Smooth muscle cell (in vitro differentiated cells): ENCODE data around the gene ARHGAP26. TPM values are rescaled to one million over a fixed set of nuclear protein-coding genes. Genes with fewer than 3 reads are reported as not detected.

Experiments
- DNase-seq: peaks from one replicate; lab custom pipeline; 2025; ENCODE audit not compliant: unreplicated experiment; lab: John Stamatoyannopoulos, UW
- H2AFZ ChIP-seq: fragments of 200-600 bp; sonication (generic); 2 replicates; pipeline ENCODE4 v1.6.0; 2016; ENCODE audit warnings: antibody characterized with exemption, low read depth, mild to moderate bottlenecking
- H3F3A ChIP-seq: fragments of 200-600 bp; sonication (generic); 2 replicates; pipeline ENCODE4 v1.6.0; 2017; ENCODE audit warnings: antibody characterized with exemption, low read depth
- H3K27ac ChIP-seq: fragments of 200-600 bp; sonication (generic); 2 replicates; pipeline ENCODE4 v1.5.1; 2016; ENCODE audit warnings: low read depth, mild to moderate bottlenecking
- H3K27me3 ChIP-seq: fragments of 200-600 bp; sonication (generic); 2 replicates; pipeline ENCODE4 v1.6.1; 2016; ENCODE audit warnings: low read depth, mild to moderate bottlenecking
- H3K36me3 ChIP-seq: fragments of 200-600 bp; sonication (generic); 2 replicates; pipeline ENCODE4 v1.5.1; 2016; ENCODE audit warnings: low read depth
- H3K4me1 ChIP-seq: fragments of 200-600 bp; sonication (generic); 2 replicates; pipeline ENCODE4 v1.5.1; 2016; ENCODE audit warnings: low read depth
- H3K4me2 ChIP-seq: fragments of 200-600 bp; sonication (generic); 2 replicates; pipeline ENCODE4 v1.6.0; 2016; ENCODE audit warnings: mild to moderate bottlenecking
- H3K4me3 ChIP-seq: fragments of 200-600 bp; sonication (generic); 2 replicates; pipeline ENCODE4 v1.5.1; 2016; ENCODE audit warnings: mild to moderate bottlenecking
- H3K79me2 ChIP-seq: fragments of 200-600 bp; sonication (generic); 2 replicates; pipeline ENCODE4 v1.6.0; 2016; ENCODE audit warnings: low read depth, mild to moderate bottlenecking
- H3K9ac ChIP-seq: fragments of 200-600 bp; sonication (generic); 2 replicates; pipeline ENCODE4 v1.6.0; 2016; ENCODE audit warnings: low read depth
- H3K9me3 ChIP-seq: fragments of 200-600 bp; sonication (generic); replicated peaks from 2 replicates; pipeline ENCODE4 v1.5.1; 2016; ENCODE audit warnings: low read depth
- H4K20me1 ChIP-seq: fragments of 200-600 bp; sonication (generic); 2 replicates; pipeline ENCODE4 v1.6.0; 2016; ENCODE audit warnings: low read depth
- CTCF ChIP-seq: fragments of 200-600 bp; sonication (generic); IDR thresholded peaks from 2 replicates; pipeline ENCODE4 v1.5.1; 2017; ENCODE audit warnings: borderline replicate concordance, mild to moderate bottlenecking, antibody characterized with exemption; ENCODE audit not compliant: insufficient read depth, poor library complexity, severe bottlenecking
- WGBS: methylation state at CpG from one replicate; pipeline ENCODE4 v1.1.7; 2016; ENCODE audit warnings: low lambda C conversion rate; 5-methylcytosine and 5-hydroxymethylcytosine counted together
- polyA plus RNA-seq: library from polyadenylated mRNA; unstranded; fragments of >200 nt; fragmentation: Nextera tagmentation; extraction: Ambion mirVana; gene quantifications from 2 replicates; pipeline ENCODE4 v1.2.1, GENCODE V29; 2016
- total RNA-seq: library from RNA; depleted of rRNA; stranded (reverse); fragments of >200 nt; gene quantifications from 2 replicates; pipeline ENCODE4 v1.2.3, GENCODE V29; 2014

ARHGAP26 gene
- total and polyA plus RNA-seq, 2 experiments from 2014 or later = 2.2 to 5.1 TPM

GRCh38 chr5:143119881-143120341 lies 349.7 kb downstream of the ARHGAP26 start:
- H3K9me3 ChIP-seq = no peaks in the 10 kb centered on the region
- H3K9ac ChIP-seq = no peak overlapping the region
- no peak for DNase-seq
- TF ChIP-seq CTCF = no peak
- no peaks in the 10 kb centered on the region for H4K20me1 ChIP-seq
- no peak overlapping the region for H2AFZ ChIP-seq
- no peaks in the 10 kb centered on the region for H3K79me2 ChIP-seq
- WGBS = 81% methylated on average over 3 of the region's 3 CpGs
- no peak overlapping the region for H3K4me2 ChIP-seq
- H3K36me3 ChIP-seq = no peaks in the 10 kb centered on the region
- no peak overlapping the region for H3K4me3 ChIP-seq
- H3K27me3 ChIP-seq = no peaks in the 10 kb centered on the region
- H3F3A ChIP-seq = peaks cover 7% of the 10 kb centered on the region
- peaks cover 6% of the 10 kb centered on the region for H3K4me1 ChIP-seq
- no peak overlapping the region for H3K27ac ChIP-seq

GRCh38 chr5:143120460-143121134 lies 350.4 kb downstream of the ARHGAP26 start:
- no peak overlapping the region for H3K4me3 ChIP-seq
- peaks cover 7% of the 10 kb centered on the region for H3F3A ChIP-seq
- WGBS = 95% methylated on average over 5 of the region's 5 CpGs
- no peak overlapping the region for H3K4me2 ChIP-seq
- no peaks in the 10 kb centered on the region for H4K20me1 ChIP-seq
- no peaks in the 10 kb centered on the region for H3K36me3 ChIP-seq
- H3K27ac ChIP-seq = no peak overlapping the region
- no peak for DNase-seq
- peaks cover 6% of the 10 kb centered on the region for H3K4me1 ChIP-seq
- H3K9me3 ChIP-seq = no peaks in the 10 kb centered on the region
- TF ChIP-seq CTCF = no peak
- H3K79me2 ChIP-seq = no peaks in the 10 kb centered on the region
- H2AFZ ChIP-seq = no peak overlapping the region
- H3K9ac ChIP-seq = no peak overlapping the region
- H3K27me3 ChIP-seq = no peaks in the 10 kb centered on the region

GRCh38 chr5:143121135-143121475 lies 350.9 kb downstream of the ARHGAP26 start:
- TF ChIP-seq CTCF = no peak
- no peaks in the 10 kb centered on the region for H3K36me3 ChIP-seq
- no peak for DNase-seq
- peaks cover 7% of the 10 kb centered on the region for H3F3A ChIP-seq
- H3K79me2 ChIP-seq = no peaks in the 10 kb centered on the region
- H3K9me3 ChIP-seq = no peaks in the 10 kb centered on the region
- H3K27ac ChIP-seq = no peak overlapping the region
- H3K4me1 ChIP-seq = peaks cover 6% of the 10 kb centered on the region
- no peaks in the 10 kb centered on the region for H4K20me1 ChIP-seq
- WGBS = 77% methylated on average over 3 of the region's 3 CpGs
- no peaks in the 10 kb centered on the region for H3K27me3 ChIP-seq
- no peak overlapping the region for H3K4me2 ChIP-seq
- no peak overlapping the region for H3K9ac ChIP-seq
- no peak overlapping the region for H2AFZ ChIP-seq
- no peak overlapping the region for H3K4me3 ChIP-seq

GRCh38 chr5:143124593-143124992 lies 354.4 kb downstream of the ARHGAP26 start:
- Histone ChIP-seq H3F3A (peaks cover 19% of the 10 kb centered on the region), H2AFZ (no peak overlapping the region), H3K9ac (no peak overlapping the region), H3K4me2 (no peak overlapping the region), H3K4me3 (no peak overlapping the region), H3K79me2 (no peaks in the 10 kb centered on the region), H3K27ac (no peak overlapping the region), H3K9me3 (no peaks in the 10 kb centered on the region), H3K4me1 (peaks cover 11% of the 10 kb centered on the region), H4K20me1 (no peaks in the 10 kb centered on the region), H3K27me3 (no peaks in the 10 kb centered on the region), H3K36me3 (no peaks in the 10 kb centered on the region)
- 35% methylated on average over 3 of the region's 3 CpGs for WGBS
- TF ChIP-seq CTCF = no peak
- no peak for DNase-seq
